K562 (cell line): ENCODE measurements around the gene MSMO1. TPM values are rescaled to one million over a fixed set of nuclear protein-coding genes. Genes with fewer than 3 reads are reported as not detected.

Experiments used
- ATAC-seq: fragments of 200-7000 bp; cut with Tn5 transposase; 3 replicates; pipeline ENCODE4 v1.9.1; 2020; ENCODE audit warnings: moderate library complexity
- BruUV-seq: library from RNA; stranded (reverse); fragments of 400-500 nt; replicated peaks from 2 replicates; lab custom pipeline; 2021; lab: Mats Ljungman, UMichigan
- CTCF ChIA-PET: fragments of 300-600 bp; formaldehyde crosslinking; extraction: SDS; loops from one replicate; lab custom pipeline; 2021; ENCODE audit warnings: low intra/inter-chr PET ratio; lab: Yijun Ruan, JAX
- POLR2A ChIA-PET: fragments of 300-600, 350-650 bp; sonication (Branson Sonifier 250); formaldehyde crosslinking; extraction: SDS; loops from one replicate; lab custom pipeline; 2021; ENCODE audit warnings: antibody characterized with exemption, inconsistent platforms; lab: Yijun Ruan, JAX
- DNase-seq, 4 experiments: peaks; one replicate each; pipeline versions ENCODE4 v3.0.0 to v3.0.0-alpha.2; 2011 to 2018; ENCODE audit warnings: low spot score in 3 of 4, mixed read lengths in 3 of 4; ENCODE audit errors: extremely low read depth in 1 of 4
- FAIRE-seq: peaks from 2 replicates; lab custom pipeline; 2011; peaks lifted over from hg19 to GRCh38; lab: Jason Lieb, UNC
- H2AFZ ChIP-seq: 2 replicates; pipeline ENCODE4 v1.6.0; 2011; ENCODE audit warnings: low read depth, low read length, control low read depth, inconsistent platforms
- H3K27ac ChIP-seq: fragments of 200-600 bp; 3 replicates; pipeline ENCODE4 v1.8.0; 2011; ENCODE audit warnings: low read depth, mild to moderate bottlenecking, control low read depth, inconsistent platforms, low read length, moderate library complexity, mixed read lengths; ENCODE audit errors: extremely low read depth
- H3K27me3 ChIP-seq, 2 experiments: fragments of 300-600 bp in 1 of 2; 2 replicates in 1 of 2; 3 replicates in 1 of 2; pipeline versions ENCODE4 v1.6.0 to v1.8.0; 2011; ENCODE audit warnings: inconsistent platforms in 2 of 2, low read length in 2 of 2, mild to moderate bottlenecking in 1 of 2, mixed read lengths in 1 of 2, moderate library complexity in 1 of 2; ENCODE audit not compliant: control insufficient read depth in 2 of 2, insufficient read depth in 2 of 2
- H3K36me3 ChIP-seq: fragments of 300-600 bp; 3 replicates; pipeline ENCODE4 v1.8.0; 2011; ENCODE audit warnings: mild to moderate bottlenecking, low read length, inconsistent platforms; ENCODE audit not compliant: control insufficient read depth, insufficient read depth
- H3K4me1 ChIP-seq, 2 experiments: fragments of 200-600 bp in 1 of 2; replicated peaks in 1 of 2; 2 replicates in 1 of 2; 3 replicates in 1 of 2; pipeline versions ENCODE4 v1.5.1 to v1.8.0; 2011; ENCODE audit warnings: inconsistent platforms in 2 of 2, low read length in 2 of 2, mild to moderate bottlenecking in 1 of 2, mixed read lengths in 1 of 2, moderate library complexity in 1 of 2; ENCODE audit not compliant: control insufficient read depth in 2 of 2, insufficient read depth in 2 of 2
- H3K4me2 ChIP-seq: 2 replicates; pipeline ENCODE4 v1.6.1; 2011; ENCODE audit warnings: low read length, control low read depth, inconsistent platforms, mixed read lengths; ENCODE audit not compliant: insufficient read depth
- H3K4me3 ChIP-seq: fragments of 200-600 bp; sonication (generic), shearing (Covaris generic); 2 replicates; pipeline ENCODE4 v1.5.1; 2016; ENCODE audit warnings: control low read depth, inconsistent platforms
- H3K79me2 ChIP-seq: fragments of 200-600 bp; 3 replicates; pipeline ENCODE4 v1.8.0; 2011; ENCODE audit warnings: low read length, inconsistent platforms; ENCODE audit not compliant: control insufficient read depth, insufficient read depth
- H3K9ac ChIP-seq, 2 experiments: 2 replicates each; pipeline versions ENCODE4 v1.6.0 to v1.6.1; 2011; ENCODE audit warnings: low read depth in 2 of 2, low read length in 2 of 2, control low read depth in 1 of 2, inconsistent platforms in 1 of 2, mild to moderate bottlenecking in 1 of 2, mixed read lengths in 1 of 2; ENCODE audit not compliant: insufficient read depth in 1 of 2
- H3K9me1 ChIP-seq: one replicate; pipeline ENCODE4 v1.6.0; 2011; ENCODE audit warnings: inconsistent platforms, mild to moderate bottlenecking, low read length, moderate library complexity; ENCODE audit not compliant: control insufficient read depth, insufficient read depth
- H3K9me3 ChIP-seq: replicated peaks from 2 replicates; pipeline ENCODE4 v1.5.1; 2011; ENCODE audit warnings: low read depth, low read length, inconsistent platforms; ENCODE audit not compliant: control insufficient read depth, insufficient read depth
- H4K20me1 ChIP-seq: replicated peaks from 2 replicates; pipeline ENCODE4 v1.6.1; 2011; ENCODE audit warnings: low read length, inconsistent platforms, mixed read lengths; ENCODE audit not compliant: control insufficient read depth, insufficient read depth
- ARID1B ChIP-seq: fragments of 450-650 bp; IDR thresholded peaks from 2 replicates; pipeline ENCODE4 v1.6.1; 2016; ENCODE audit warnings: antibody characterized with exemption, mild to moderate bottlenecking, inconsistent platforms
- CEBPG ChIP-seq, 3 experiments: fragments of 200-800 bp in 1 of 3; sonication (Bioruptor generic) in 1 of 3; sonication (generic) in 1 of 3; formaldehyde crosslinking in 1 of 3; IDR thresholded peaks in 2 of 3; conservative IDR thresholded peaks in 1 of 3; 2 replicates each; pipeline versions ENCODE4 v1.6.1 to v1.8.0; 2016 to 2022; ENCODE audit warnings: missing compliant biosample characterization in 2 of 3, missing genetic modification characterization in 2 of 3, mild to moderate bottlenecking in 1 of 3, missing genetic modification reagents in 1 of 3
- FOXP1 ChIP-seq: sonication (generic); formaldehyde crosslinking; IDR thresholded peaks from 2 replicates; pipeline ENCODE4 v1.8.0; 2022; ENCODE audit warnings: mild to moderate bottlenecking, missing genetic modification reagents
- GTF2A2 ChIP-seq: IDR thresholded peaks from 2 replicates; pipeline ENCODE4 v1.6.1; 2016; ENCODE audit warnings: mild to moderate bottlenecking, missing genetic modification characterization, missing compliant biosample characterization
- HDAC3 ChIP-seq: fragments of 450-650 bp; IDR thresholded peaks from 2 replicates; pipeline ENCODE4 v1.6.1; 2018; ENCODE audit warnings: borderline replicate concordance, mild to moderate bottlenecking, moderate library complexity; ENCODE audit not compliant: partially characterized antibody
- HNRNPUL1 ChIP-seq: fragments of 200-400 bp; formaldehyde crosslinking; IDR thresholded peaks from 2 replicates; pipeline ENCODE4 v1.6.1; 2017; ENCODE audit warnings: low read length
- JUN ChIP-seq, 2 experiments: sonication (generic) in 1 of 2; formaldehyde crosslinking in 1 of 2; IDR thresholded peaks; 2 replicates each; pipeline versions ENCODE4 v1.6.1 to v1.8.0; 2012 to 2022; ENCODE audit warnings: borderline replicate concordance in 2 of 2, mild to moderate bottlenecking in 2 of 2, improper control_type of control experiment in 1 of 2, low read depth in 1 of 2, low read length in 1 of 2, missing genetic modification reagents in 1 of 2
- MEF2D ChIP-seq: conservative IDR thresholded peaks from 2 replicates; pipeline ENCODE4 v1.6.1; 2016; ENCODE audit warnings: low read depth, missing genetic modification characterization, missing compliant biosample characterization
- NR2C1 ChIP-seq, 2 experiments: fragments of 450-650 bp; IDR thresholded peaks; 2 replicates each; pipeline ENCODE4 v1.6.1; 2017; ENCODE audit warnings: mild to moderate bottlenecking in 2 of 2, antibody characterized with exemption in 1 of 2, inconsistent platforms in 1 of 2, missing compliant biosample characterization in 1 of 2, missing genetic modification characterization in 1 of 2
- NUFIP1 ChIP-seq: fragments of 450-650 bp; IDR thresholded peaks from 2 replicates; pipeline ENCODE4 v1.6.1; 2018; ENCODE audit not compliant: partially characterized antibody
- SNIP1 ChIP-seq: fragments of 450-650 bp; IDR thresholded peaks from 2 replicates; pipeline ENCODE4 v1.7.1; 2017; ENCODE audit warnings: low read depth, mild to moderate bottlenecking
- TARDBP ChIP-seq: fragments of 450-650 bp; IDR thresholded peaks from 2 replicates; pipeline ENCODE4 v1.6.1; 2016
- TRIM28 ChIP-seq: fragments of 450-650 bp; IDR thresholded peaks from 2 replicates; pipeline ENCODE4 v1.6.1; 2017
- ZBTB7A ChIP-seq: IDR thresholded peaks from 2 replicates; pipeline ENCODE4 v1.6.1; 2011; ENCODE audit warnings: low read depth, mild to moderate bottlenecking, low read length, moderate library complexity, borderline replicate concordance; ENCODE audit not compliant: control insufficient read depth
- ZKSCAN3 ChIP-seq: fragments of 250-450 bp; sonication (Bioruptor Pico); IDR thresholded peaks from 2 replicates; pipeline ENCODE4 v1.4.0; 2020
- ZNF408 ChIP-seq: fragments of 250-450 bp; sonication (Bioruptor Pico); IDR thresholded peaks from 2 replicates; pipeline ENCODE4 v1.4.0; 2020; ENCODE audit warnings: low read depth, mild to moderate bottlenecking, moderate library complexity
- WGBS: fragments of 100-300 bp; shearing (Covaris generic); methylation state at CpG from one replicate; pipeline ENCODE4 v1.1.6; 2016; ENCODE audit warnings: low coverage, mixed read lengths; ENCODE audit not compliant: insufficient coverage; ENCODE audit errors: missing lambda C conversion rate; 5-methylcytosine and 5-hydroxymethylcytosine counted together
- in situ Hi-C: fragments of 300-500 bp; cut with MboI; formaldehyde crosslinking; loops from 4 replicates; pipeline ENCODE4 v1.15.0; 2018; ENCODE audit warnings: inconsistent platforms, mixed read lengths
- intact Hi-C: fragments of 100-400 bp; cut with micrococcal nuclease; formaldehyde crosslinking; loops from 2 replicates; pipeline ENCODE4 v1.14.2; 2022
- polyA plus RNA-seq, 8 experiments: library from polyadenylated mRNA; depleted of rRNA in 4 of 8; stranded (reverse) in 5 of 8; unstranded in 3 of 8; fragments of >200 nt; fragmentation: Nextera tagmentation in 2 of 8; fragmentation: Illumina TruSeq in 1 of 8; extraction: Ambion mirVana in 2 of 8; extraction: Trizol in 1 of 8; gene quantifications; 2 replicates each; pipeline versions ENCODE4 v1.2.1 to v1.2.3, GENCODE V29; 2011 to 2014; ENCODE audit warnings: inconsistent platforms in 1 of 8, missing spikeins in 1 of 8
- total RNA-seq, 7 experiments: library from RNA; depleted of rRNA in 6 of 7; stranded (reverse); fragments of >200 nt in 6 of 7; fragmentation: Illumina TruSeq in 2 of 7; extraction: Trizol in 2 of 7; gene quantifications; 2 replicates each; pipeline versions ENCODE4 v1.2.1 to v1.2.3, GENCODE V29; 2011 to 2021; ENCODE audit warnings: low replicate concordance in 1 of 7
- TF ChIP-seq, protein P1 (sequence below): fragments of 450-650 bp; IDR thresholded peaks from 2 replicates; pipeline ENCODE4 v1.6.1; 2016; ENCODE audit warnings: low read depth, mild to moderate bottlenecking, moderate library complexity
- TF ChIP-seq, protein P2 (sequence below): fragments of 250-450 bp; sonication (Bioruptor Pico); IDR thresholded peaks from 2 replicates; pipeline ENCODE4 v1.5.0; 2020; ENCODE audit warnings: mild to moderate bottlenecking, borderline replicate concordance

Gene MSMO1
- total and polyA plus RNA-seq, 9 of the 15 experiments (the other 6 are each of a cell fraction or from before 2014, with no cell fraction given), result 32.0 to 172 (median 63.5) TPM

DNA sequence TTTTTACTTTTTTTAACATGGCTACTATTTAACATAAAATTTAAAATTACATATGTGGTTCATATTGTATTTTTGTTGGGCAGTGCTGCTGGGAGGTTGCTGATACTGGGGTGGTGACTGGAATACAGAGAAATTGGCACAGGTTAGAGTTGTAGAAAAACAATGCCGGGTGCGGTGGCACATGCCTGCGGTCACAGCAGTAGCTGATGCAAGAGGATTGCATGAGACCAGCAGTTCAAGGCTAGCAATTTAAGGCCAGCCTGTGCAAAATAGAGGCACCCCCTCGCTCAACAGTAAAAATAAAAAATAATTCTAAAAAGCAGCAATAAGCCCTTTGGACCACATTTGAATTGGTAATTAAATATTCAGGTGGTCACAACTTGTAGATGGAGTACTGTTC is 39.6 kb downstream of the MSMO1 start (continued):
- TF ChIP-seq CEBPG (CRISPR knock-in tag; IDR thresholded peaks at IDR 0.05) (no peak), CEBPG (tag; conservative IDR thresholded peaks at IDR 0.05 in 1 of 2, IDR thresholded peaks at IDR 0.05 in 1 of 2) (peak; percentile 46 to 64; a peak in 3 of 4 replicates), FOXP1 (no peak), NR2C1 (IDR thresholded peaks at IDR 0.05) (no peak), NR2C1 (tag; IDR thresholded peaks at IDR 0.05) (no peak), HNRNPUL1 (no peak), GTF2A2 (no peak), TARDBP (no peak), ZNF408 (no peak), ARID1B (no peak)

DNA sequence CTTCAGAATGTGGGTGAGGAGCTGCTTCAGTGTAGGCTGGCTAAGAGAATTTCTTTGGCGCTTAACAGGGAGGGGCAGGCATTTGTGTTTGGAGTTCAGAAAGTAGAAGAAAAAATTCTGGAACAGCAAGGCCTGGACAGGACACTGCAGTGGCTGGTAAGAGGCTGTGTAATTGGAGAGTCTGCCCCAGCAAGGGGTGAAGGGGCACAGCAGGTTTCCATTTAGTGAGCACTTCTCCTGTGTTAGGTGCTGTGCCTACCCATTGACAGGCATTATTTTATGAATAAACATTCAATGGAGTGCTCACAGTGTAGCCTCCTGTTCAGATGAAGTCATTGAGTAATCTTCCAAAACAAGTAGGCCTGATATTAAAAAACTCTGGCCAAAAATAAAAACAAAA is 40.6 kb downstream of the MSMO1 start:
- no peaks in the 10 kb centered on the region for H3K9me1 ChIP-seq
- peak overlapping the region in 1 of 2 experiments; percentile 32; a peak in 1 of 4 replicates for H3K9ac ChIP-seq
- no peak overlapping the region for H2AFZ ChIP-seq
- ChIA-PET CTCF (no interaction called here), POLR2A (interaction anchor here (0.6 to 1.0 kb wide), 2 partner anchors 10 to 81 kb away, joined by 3 read pairs; no protein-coding TSS in a partner anchor)
- no peak for ATAC-seq
- H3K27ac ChIP-seq, result no peak overlapping the region
- BruUV-seq, result no TSS peak
- FAIRE-seq, result no peak
- no peak overlapping the region for H3K4me2 ChIP-seq
- H3K4me3 ChIP-seq, result no peak overlapping the region
- H3K9me3 ChIP-seq, result no peaks in the 10 kb centered on the region
- no peaks in the 10 kb centered on the region for H3K79me2 ChIP-seq
- no peaks in the 10 kb centered on the region; a peak in 1 of 5 replicates for H3K4me1 ChIP-seq
- intact Hi-C loops (no loop called here), in situ Hi-C loops (no loop called here)
- no peak for TF ChIP-seq TRIM28
- TF ChIP-seq SNIP1, result no peak
- no peak for TF ChIP-seq NUFIP1
- TF ChIP-seq, protein P1, sequence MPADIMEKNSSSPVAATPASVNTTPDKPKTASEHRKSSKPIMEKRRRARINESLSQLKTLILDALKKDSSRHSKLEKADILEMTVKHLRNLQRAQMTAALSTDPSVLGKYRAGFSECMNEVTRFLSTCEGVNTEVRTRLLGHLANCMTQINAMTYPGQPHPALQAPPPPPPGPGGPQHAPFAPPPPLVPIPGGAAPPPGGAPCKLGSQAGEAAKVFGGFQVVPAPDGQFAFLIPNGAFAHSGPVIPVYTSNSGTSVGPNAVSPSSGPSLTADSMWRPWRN, result no peak
- TF ChIP-seq JUN (IDR thresholded peaks at IDR 0.05; ENCODE audit: borderline replicate concordance, low read depth, low read length), result no peak
- no peak for TF ChIP-seq JUN (CRISPR knock-in tag; IDR thresholded peaks at IDR 0.05; ENCODE audit: borderline replicate concordance)
- TF ChIP-seq ZKSCAN3 (CRISPR knock-in tag), result no peak
- TF ChIP-seq, protein P2, sequence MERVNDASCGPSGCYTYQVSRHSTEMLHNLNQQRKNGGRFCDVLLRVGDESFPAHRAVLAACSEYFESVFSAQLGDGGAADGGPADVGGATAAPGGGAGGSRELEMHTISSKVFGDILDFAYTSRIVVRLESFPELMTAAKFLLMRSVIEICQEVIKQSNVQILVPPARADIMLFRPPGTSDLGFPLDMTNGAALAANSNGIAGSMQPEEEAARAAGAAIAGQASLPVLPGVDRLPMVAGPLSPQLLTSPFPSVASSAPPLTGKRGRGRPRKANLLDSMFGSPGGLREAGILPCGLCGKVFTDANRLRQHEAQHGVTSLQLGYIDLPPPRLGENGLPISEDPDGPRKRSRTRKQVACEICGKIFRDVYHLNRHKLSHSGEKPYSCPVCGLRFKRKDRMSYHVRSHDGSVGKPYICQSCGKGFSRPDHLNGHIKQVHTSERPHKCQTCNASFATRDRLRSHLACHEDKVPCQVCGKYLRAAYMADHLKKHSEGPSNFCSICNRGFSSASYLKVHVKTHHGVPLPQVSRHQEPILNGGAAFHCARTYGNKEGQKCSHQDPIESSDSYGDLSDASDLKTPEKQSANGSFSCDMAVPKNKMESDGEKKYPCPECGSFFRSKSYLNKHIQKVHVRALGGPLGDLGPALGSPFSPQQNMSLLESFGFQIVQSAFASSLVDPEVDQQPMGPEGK, result no peak
- no peak for TF ChIP-seq MEF2D (tag)
- TF ChIP-seq ZBTB7A, result no peak
- no peak for TF ChIP-seq HDAC3
- no peaks in the 10 kb centered on the region for H4K20me1 ChIP-seq
- no peak for DNase-seq
- no peaks in the 10 kb centered on the region for H3K27me3 ChIP-seq
- no peaks in the 10 kb centered on the region for H3K36me3 ChIP-seq
- 17% methylated on average over 1 of the region's 1 CpG for WGBS
